ENCODE results near the gene SEPTIN3.

DNA sequence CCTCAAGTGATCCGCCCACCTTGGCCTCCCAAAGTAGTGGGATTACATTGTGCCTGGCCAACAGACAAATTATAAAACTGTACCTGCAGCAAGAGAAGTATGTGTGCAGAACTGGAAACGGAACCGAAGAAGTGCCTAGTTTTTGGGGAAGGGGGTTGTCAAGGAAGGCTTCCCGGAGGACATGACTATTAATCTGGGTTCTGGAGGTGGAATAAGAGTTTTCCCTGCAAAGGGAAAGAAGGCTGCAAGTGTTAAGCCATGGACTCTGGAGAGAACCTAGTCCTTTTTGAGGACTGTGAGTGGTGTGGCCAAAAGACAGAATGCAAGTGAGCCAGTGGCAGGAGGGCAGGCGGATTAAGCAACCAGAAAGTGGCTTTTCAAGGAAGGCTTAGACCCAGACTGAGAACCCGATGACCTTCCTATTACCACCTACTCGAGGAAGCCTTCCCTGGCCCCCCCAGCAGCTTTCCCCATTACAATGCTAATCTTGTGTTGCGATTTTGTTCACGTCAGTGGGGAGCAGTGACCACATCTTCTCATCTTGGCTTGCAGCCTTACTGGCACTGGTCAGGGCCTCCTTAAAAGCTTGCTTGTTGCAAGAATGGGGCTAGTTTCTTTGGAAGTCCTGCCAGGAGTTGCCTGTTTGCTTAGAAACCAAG lies 5.7 kb upstream of the SEPTIN3 start:
- TF ChIP-seq, protein P1, sequence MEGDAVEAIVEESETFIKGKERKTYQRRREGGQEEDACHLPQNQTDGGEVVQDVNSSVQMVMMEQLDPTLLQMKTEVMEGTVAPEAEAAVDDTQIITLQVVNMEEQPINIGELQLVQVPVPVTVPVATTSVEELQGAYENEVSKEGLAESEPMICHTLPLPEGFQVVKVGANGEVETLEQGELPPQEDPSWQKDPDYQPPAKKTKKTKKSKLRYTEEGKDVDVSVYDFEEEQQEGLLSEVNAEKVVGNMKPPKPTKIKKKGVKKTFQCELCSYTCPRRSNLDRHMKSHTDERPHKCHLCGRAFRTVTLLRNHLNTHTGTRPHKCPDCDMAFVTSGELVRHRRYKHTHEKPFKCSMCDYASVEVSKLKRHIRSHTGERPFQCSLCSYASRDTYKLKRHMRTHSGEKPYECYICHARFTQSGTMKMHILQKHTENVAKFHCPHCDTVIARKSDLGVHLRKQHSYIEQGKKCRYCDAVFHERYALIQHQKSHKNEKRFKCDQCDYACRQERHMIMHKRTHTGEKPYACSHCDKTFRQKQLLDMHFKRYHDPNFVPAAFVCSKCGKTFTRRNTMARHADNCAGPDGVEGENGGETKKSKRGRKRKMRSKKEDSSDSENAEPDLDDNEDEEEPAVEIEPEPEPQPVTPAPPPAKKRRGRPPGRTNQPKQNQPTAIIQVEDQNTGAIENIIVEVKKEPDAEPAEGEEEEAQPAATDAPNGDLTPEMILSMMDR (IDR thresholded peaks at IDR 0.05): no peak
- no peak for TF ChIP-seq POLR2AphosphoS5 (IDR thresholded peaks at IDR 0.05; ENCODE audit: low read depth, low read length)
